ENCODE results near the gene FAM199X. TPM values are rescaled to one million over a fixed set of nuclear protein-coding genes. Genes with fewer than 3 reads are reported as not detected.
A peak's percentile ranks its signal among the peaks of the same experiment; 100 is the strongest.

FAM199X gene
- 10 to 100 TPM; 33.9 to 48.4 (median 38.0) TPM for polyA plus RNA-seq (ENCODE audit: insufficient read length in 4 of 4)

- peak in 3 of 4 donors; percentile 42 to 61 (median 55) for DNase-seq (ENCODE audit: low read depth in 4 of 4, low spot score in 2 of 4)
Observed at GRCh38 chrX:104165894-104166734, at the start of gene FAM199X. FAM199X (plus strand) TSS chrX:104166453; CDS start chrX:104166786, 333 bp downstream.

- no peak for DNase-seq (ENCODE audit: low read depth in 4 of 4, low spot score in 2 of 4)
Observed at GRCh38 chrX:104117759-104118158, 48.5 kb upstream of the FAM199X start.

GRCh38 chrX:104118765-104119164 lies 47.5 kb upstream of the FAM199X start:
- DNase-seq (ENCODE audit: low read depth in 4 of 4, low spot score in 2 of 4), result no peak

- DNase-seq (ENCODE audit: low read depth in 4 of 4, low spot score in 2 of 4), result no peak
Observed at GRCh38 chrX:104122829-104123228, 43.4 kb upstream of the FAM199X start.

- no peak for DNase-seq (ENCODE audit: low read depth in 4 of 4, low spot score in 2 of 4)
Observed at GRCh38 chrX:104126856-104127255, 39.4 kb upstream of the FAM199X start.

- DNase-seq (ENCODE audit: low read depth in 4 of 4, low spot score in 2 of 4), result no peak
Observed at GRCh38 chrX:104130808-104131207, 35.4 kb upstream of the FAM199X start.

- no peak for DNase-seq (ENCODE audit: low read depth in 4 of 4, low spot score in 2 of 4)
Observed at GRCh38 chrX:104134583-104135261, 31.5 kb upstream of the FAM199X start.

GRCh38 chrX:104135677-104136076 lies 30.6 kb upstream of the FAM199X start:
- no peak for DNase-seq (ENCODE audit: low read depth in 4 of 4, low spot score in 2 of 4)

GRCh38 chrX:104136241-104137019 lies 29.8 kb upstream of the FAM199X start:
- peak in 2 of 4 donors; percentile 67 to 72 for DNase-seq (ENCODE audit: low read depth in 4 of 4, low spot score in 2 of 4)

GRCh38 chrX:104137496-104137895 lies 28.8 kb upstream of the FAM199X start:
- no peak for DNase-seq (ENCODE audit: low read depth in 4 of 4, low spot score in 2 of 4)

GRCh38 chrX:104141087-104141760 lies 25.0 kb upstream of the FAM199X start:
- DNase-seq (ENCODE audit: low read depth in 4 of 4, low spot score in 2 of 4), result no peak

- DNase-seq (ENCODE audit: low read depth in 4 of 4, low spot score in 2 of 4), result no peak
Observed at GRCh38 chrX:104151037-104151436, 15.2 kb upstream of the FAM199X start.

GRCh38 chrX:104156630-104157529 lies 9.4 kb upstream of the FAM199X start, which contains the start of gene SLC25A53:
SLC25A53 (minus strand) TSS chrX:104157009; CDS start chrX:104105257, 51,752 bp downstream.
- peak; percentile 58 to 73 (median 69) for DNase-seq (ENCODE audit: low read depth in 4 of 4, low spot score in 2 of 4)

- DNase-seq (ENCODE audit: low read depth in 4 of 4, low spot score in 2 of 4), result no peak
Observed at GRCh38 chrX:104166735-104167436, 633 bp downstream of the FAM199X start.

- DNase-seq (ENCODE audit: low read depth in 4 of 4, low spot score in 2 of 4), result no peak
Observed at GRCh38 chrX:104168127-104168526, 1.9 kb downstream of the FAM199X start.

- DNase-seq (ENCODE audit: low read depth in 4 of 4, low spot score in 2 of 4), result no peak
Observed at GRCh38 chrX:104172121-104172520, 5.9 kb downstream of the FAM199X start.

- no peak for DNase-seq (ENCODE audit: low read depth in 4 of 4, low spot score in 2 of 4)
Observed at GRCh38 chrX:104172788-104173187, 6.5 kb downstream of the FAM199X start.

- DNase-seq (ENCODE audit: low read depth in 4 of 4, low spot score in 2 of 4), result no peak
Observed at GRCh38 chrX:104173841-104174240, 7.6 kb downstream of the FAM199X start.

- DNase-seq (ENCODE audit: low read depth in 4 of 4, low spot score in 2 of 4), result no peak
Observed at GRCh38 chrX:104183685-104184084, 17.4 kb downstream of the FAM199X start.
